Endodermal cell (in vitro differentiated cells): ENCODE data around the gene PTPN14. TPM values are rescaled to one million over a fixed set of nuclear protein-coding genes. Genes with fewer than 3 reads are reported as not detected.

Source experiments
- DNase-seq: peaks from one replicate; pipeline ENCODE4 v3.0.0-alpha.2; 2017
- H3K27ac ChIP-seq: 2 replicates; pipeline ENCODE4 v1.5.1; 2013; ENCODE audit warnings: mild to moderate bottlenecking, low read depth, low read length, moderate library complexity
- H3K27me3 ChIP-seq: 2 replicates; pipeline ENCODE4 v1.6.1; 2013; ENCODE audit warnings: mild to moderate bottlenecking, low read length, moderate library complexity; ENCODE audit not compliant: insufficient read depth, control insufficient read depth, poor library complexity, severe bottlenecking
- H3K36me3 ChIP-seq: 2 replicates; pipeline ENCODE4 v1.7.0; 2013; ENCODE audit warnings: mild to moderate bottlenecking, low read length, moderate library complexity; ENCODE audit not compliant: control insufficient read depth, insufficient read depth
- H3K4me1 ChIP-seq: one replicate; pipeline ENCODE4 v1.7.0; 2013; ENCODE audit warnings: low read length; ENCODE audit not compliant: control insufficient read depth, insufficient read depth
- H3K4me3 ChIP-seq: 2 replicates; pipeline ENCODE4 v1.5.1; 2013; ENCODE audit warnings: mild to moderate bottlenecking, low read length, moderate library complexity
- H3K9ac ChIP-seq: 2 replicates; pipeline ENCODE4 v1.6.1; 2013; ENCODE audit warnings: mild to moderate bottlenecking, low read length, moderate library complexity; ENCODE audit not compliant: poor library complexity, severe bottlenecking; ENCODE audit errors: extremely low read depth
- H3K9me3 ChIP-seq: 2 replicates; pipeline ENCODE4 v1.6.1; 2013; ENCODE audit warnings: mild to moderate bottlenecking, low read length, moderate library complexity; ENCODE audit not compliant: control insufficient read depth
- H3K27ac Mint-ChIP-seq: 2 replicates; pipeline ENCODE4 v1.8.0; 2020; ENCODE audit warnings: mixed read lengths
- H3K27me3 Mint-ChIP-seq: 2 replicates; pipeline ENCODE4 v1.8.0; 2021; ENCODE audit warnings: mild to moderate bottlenecking, mixed read lengths; ENCODE audit not compliant: insufficient read depth
- H3K36me3 Mint-ChIP-seq: 2 replicates; pipeline ENCODE4 v1.8.0; 2020; ENCODE audit warnings: low read depth, mixed read lengths
- H3K4me1 Mint-ChIP-seq: 2 replicates; pipeline ENCODE4 v1.8.0; 2020; ENCODE audit warnings: mixed read lengths
- H3K4me3 Mint-ChIP-seq: 2 replicates; pipeline ENCODE4 v1.8.0; 2020; ENCODE audit warnings: mild to moderate bottlenecking, moderate library complexity, mixed read lengths
- H3K9me3 Mint-ChIP-seq: 2 replicates; pipeline ENCODE4 v1.8.0; 2020; ENCODE audit warnings: mild to moderate bottlenecking, mixed read lengths
- WGBS, 2 experiments: methylation state at CpG; one replicate each; pipeline versions ENCODE4 v1.1.5 to v1.1.7; 2013; ENCODE audit warnings: missing lambda C conversion rate in 2 of 2, mixed read lengths in 1 of 2; ENCODE audit not compliant: insufficient coverage in 1 of 2, insufficient read length in 1 of 2; 5-methylcytosine and 5-hydroxymethylcytosine counted together
- total RNA-seq, 2 donors: library from RNA; stranded (reverse); fragmentation: NEBNext Ultra II Directional in 1 of 2; extraction: Animal tissue kit (Norgen Biotek cat#: 25700) in 1 of 2; gene quantifications; 2 replicates in 1 of 2; 3 replicates in 1 of 2; pipeline ENCODE4 v1.2.1, GENCODE V29; 2021
- TF ChIP-seq, protein P1 (sequence below): fragments of 200-600 bp; sonication (generic); conservative IDR thresholded peaks from 2 replicates; pipeline ENCODE4 v1.5.0; 2021; ENCODE audit warnings: antibody characterized with exemption, mild to moderate bottlenecking

PTPN14 gene
- total RNA-seq, 2 donors from 2014 or later: 72.6 to 93.2 TPM

DNA sequence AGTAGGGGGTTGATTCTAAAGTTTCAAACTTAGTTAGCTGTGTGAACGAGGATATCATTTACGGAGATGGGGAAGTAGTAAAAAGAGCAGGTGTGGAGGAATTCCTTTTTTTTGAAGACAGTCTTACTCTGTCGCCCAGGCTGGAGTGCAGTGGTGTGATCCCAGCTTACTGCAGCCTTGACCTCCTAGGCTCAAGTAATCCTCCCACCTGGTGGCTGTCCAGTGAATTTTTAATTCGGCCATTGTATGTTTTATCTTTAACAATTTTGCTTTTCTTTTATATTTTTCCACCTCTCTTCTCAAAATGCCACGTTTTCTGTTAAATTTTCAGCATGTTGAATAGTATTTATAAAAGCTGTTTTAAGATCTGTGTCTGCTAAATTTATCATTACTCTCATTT lies 39.3 kb upstream of the PTPN14 start:
- TF ChIP-seq, protein P1, sequence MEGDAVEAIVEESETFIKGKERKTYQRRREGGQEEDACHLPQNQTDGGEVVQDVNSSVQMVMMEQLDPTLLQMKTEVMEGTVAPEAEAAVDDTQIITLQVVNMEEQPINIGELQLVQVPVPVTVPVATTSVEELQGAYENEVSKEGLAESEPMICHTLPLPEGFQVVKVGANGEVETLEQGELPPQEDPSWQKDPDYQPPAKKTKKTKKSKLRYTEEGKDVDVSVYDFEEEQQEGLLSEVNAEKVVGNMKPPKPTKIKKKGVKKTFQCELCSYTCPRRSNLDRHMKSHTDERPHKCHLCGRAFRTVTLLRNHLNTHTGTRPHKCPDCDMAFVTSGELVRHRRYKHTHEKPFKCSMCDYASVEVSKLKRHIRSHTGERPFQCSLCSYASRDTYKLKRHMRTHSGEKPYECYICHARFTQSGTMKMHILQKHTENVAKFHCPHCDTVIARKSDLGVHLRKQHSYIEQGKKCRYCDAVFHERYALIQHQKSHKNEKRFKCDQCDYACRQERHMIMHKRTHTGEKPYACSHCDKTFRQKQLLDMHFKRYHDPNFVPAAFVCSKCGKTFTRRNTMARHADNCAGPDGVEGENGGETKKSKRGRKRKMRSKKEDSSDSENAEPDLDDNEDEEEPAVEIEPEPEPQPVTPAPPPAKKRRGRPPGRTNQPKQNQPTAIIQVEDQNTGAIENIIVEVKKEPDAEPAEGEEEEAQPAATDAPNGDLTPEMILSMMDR: peak; percentile 64

DNA sequence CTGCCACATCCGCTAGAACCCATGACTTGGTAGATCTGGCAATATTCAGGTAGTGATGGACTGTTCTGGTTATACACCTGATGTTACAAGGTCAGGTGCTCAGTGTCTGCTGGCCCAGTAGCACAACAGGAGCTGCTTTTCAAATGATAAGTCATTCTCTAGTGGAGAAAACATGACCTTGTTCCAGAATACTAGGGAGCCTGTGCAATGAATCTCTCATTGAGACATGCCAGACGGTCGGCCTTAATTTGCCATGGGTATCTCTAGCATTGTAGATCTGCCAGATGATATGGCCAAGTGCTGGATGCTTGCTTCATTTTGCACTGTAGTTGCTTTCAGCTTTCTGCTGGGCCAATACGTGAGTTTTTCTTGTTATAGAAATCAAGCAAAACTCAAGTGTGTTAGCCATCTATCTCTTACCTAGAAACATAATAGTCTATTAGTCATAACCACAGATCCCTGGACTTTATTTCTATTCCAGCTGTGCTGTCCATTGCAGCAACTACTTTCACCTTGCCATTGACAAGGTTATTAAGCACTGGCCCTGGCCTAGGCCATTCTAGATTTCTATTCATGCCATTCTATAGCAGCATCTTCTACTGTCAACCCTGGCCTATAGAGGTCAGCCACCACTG lies 37.7 kb upstream of the PTPN14 start:
- Mint-ChIP-seq H3K4me1 (no peaks in the 10 kb centered on the region), H3K27me3 (peaks cover 3% of the 10 kb centered on the region), H3K9me3 (no peaks in the 10 kb centered on the region), H3K36me3 (no peaks in the 10 kb centered on the region), H3K27ac (no peak overlapping the region), H3K4me3 (no peak overlapping the region)
- 95 to 98% methylated on average over 4 of the region's 4 CpGs for WGBS, 2 experiments
- peaks cover 8% of the 10 kb centered on the region for H3K27me3 ChIP-seq
- TF ChIP-seq, protein P1: no peak
- H3K4me3 ChIP-seq: no peak overlapping the region
- no peaks in the 10 kb centered on the region for H3K4me1 ChIP-seq
- no peak overlapping the region for H3K27ac ChIP-seq
- DNase-seq: no peak
- no peaks in the 10 kb centered on the region for H3K9me3 ChIP-seq
- no peaks in the 10 kb centered on the region for H3K36me3 ChIP-seq
- H3K9ac ChIP-seq: no peak overlapping the region

More for the DNA sequence above, 39.3 kb upstream of the PTPN14 start:
- Mint-ChIP-seq H3K27ac (no peak overlapping the region), H3K4me1 (no peaks in the 10 kb centered on the region), H3K9me3 (no peaks in the 10 kb centered on the region), H3K4me3 (no peak overlapping the region), H3K36me3 (no peaks in the 10 kb centered on the region), H3K27me3 (peaks cover 3% of the 10 kb centered on the region)
- H3K9me3 ChIP-seq: no peaks in the 10 kb centered on the region
- 90 to 93% methylated on average over 3 to 4 of the region's 5 CpGs for WGBS, 2 experiments
- H3K27me3 ChIP-seq: peaks cover 6% of the 10 kb centered on the region
- no peak overlapping the region for H3K4me3 ChIP-seq
- no peak overlapping the region for H3K9ac ChIP-seq
- no peaks in the 10 kb centered on the region for H3K4me1 ChIP-seq
- no peak overlapping the region for H3K27ac ChIP-seq
- no peak for DNase-seq
- H3K36me3 ChIP-seq: no peaks in the 10 kb centered on the region

DNA sequence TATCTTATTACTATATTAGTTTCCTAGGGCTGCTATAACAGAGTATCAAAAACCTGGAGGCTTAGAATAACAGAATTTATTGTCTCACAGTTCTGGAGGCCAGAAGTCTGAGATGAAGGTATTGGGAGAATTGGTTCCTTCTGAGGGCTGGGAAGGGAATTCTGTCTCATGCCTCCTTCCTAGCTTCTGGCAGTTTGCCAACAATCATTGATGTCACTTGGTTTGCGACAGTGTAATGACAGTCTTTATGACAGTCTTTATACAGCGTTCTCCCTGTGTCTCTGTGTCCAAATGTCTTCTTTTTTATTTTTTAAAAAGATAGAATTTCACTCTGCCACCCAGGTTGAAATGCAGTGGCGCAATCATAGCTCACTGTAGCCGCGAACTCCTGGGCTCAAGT lies 35.8 kb upstream of the PTPN14 start:
- Histone ChIP-seq H3K36me3 (no peaks in the 10 kb centered on the region), H3K4me1 (peaks cover 1% of the 10 kb centered on the region), H3K4me3 (no peak overlapping the region), H3K9ac (no peak overlapping the region), H3K9me3 (no peaks in the 10 kb centered on the region), H3K27me3 (peaks cover 8% of the 10 kb centered on the region), H3K27ac (no peak overlapping the region)
- Mint-ChIP-seq H3K4me1 (peaks cover 5% of the 10 kb centered on the region), H3K27ac (no peak overlapping the region), H3K36me3 (no peaks in the 10 kb centered on the region), H3K4me3 (no peak overlapping the region), H3K27me3 (peaks cover 3% of the 10 kb centered on the region), H3K9me3 (no peaks in the 10 kb centered on the region)
- no peak for DNase-seq
- WGBS, 2 experiments: 85 to 94% methylated on average over 5 of the region's 5 CpGs
- TF ChIP-seq, protein P1: no peak
